Hepatocyte (in vitro differentiated cells): ENCODE results near the gene ZNF462. TPM values are rescaled to one million over a fixed set of nuclear protein-coding genes. Genes with fewer than 3 reads are reported as not detected.

ENCODE experiments used
- DNase-seq: peaks from one replicate; pipeline ENCODE4 v3.0.0-alpha.2; 2016; ENCODE audit warnings: low spot score
- H2AFZ ChIP-seq: fragments of 200-600 bp; sonication (generic); 2 replicates; pipeline ENCODE4 v1.6.0; 2016; ENCODE audit warnings: antibody characterized with exemption, mild to moderate bottlenecking
- H3K27ac ChIP-seq: fragments of 200-600 bp; sonication (generic); 2 replicates; pipeline ENCODE4 v1.5.1; 2016; ENCODE audit warnings: mild to moderate bottlenecking
- H3K27me3 ChIP-seq: fragments of 200-600 bp; sonication (generic); 2 replicates; pipeline ENCODE4 v1.6.1; 2016
- H3K36me3 ChIP-seq: fragments of 200-600 bp; sonication (generic); replicated peaks from 2 replicates; pipeline ENCODE4 v1.5.1; 2016; ENCODE audit warnings: low read depth; ENCODE audit not compliant: insufficient read depth
- H3K4me1 ChIP-seq: fragments of 200-600 bp; sonication (generic); 2 replicates; pipeline ENCODE4 v1.5.1; 2016; ENCODE audit warnings: mild to moderate bottlenecking, moderate library complexity; ENCODE audit not compliant: insufficient read depth
- H3K4me2 ChIP-seq: fragments of 200-600 bp; sonication (generic); 2 replicates; pipeline ENCODE4 v1.6.0; 2016
- H3K4me3 ChIP-seq: fragments of 200-600 bp; sonication (generic); 2 replicates; pipeline ENCODE4 v1.5.1; 2016; ENCODE audit warnings: mild to moderate bottlenecking
- H3K79me2 ChIP-seq: fragments of 200-600 bp; sonication (generic); 2 replicates; pipeline ENCODE4 v1.6.0; 2017; ENCODE audit warnings: mild to moderate bottlenecking
- H3K9me2 ChIP-seq: fragments of 200-600 bp; sonication (generic); replicated peaks from 2 replicates; pipeline ENCODE4 v1.6.0; 2017; ENCODE audit warnings: mild to moderate bottlenecking; ENCODE audit not compliant: insufficient read depth
- H3K9me3 ChIP-seq: fragments of 200-600 bp; sonication (generic); 2 replicates; pipeline ENCODE4 v1.5.1; 2016; ENCODE audit warnings: low read depth, mild to moderate bottlenecking
- H4K20me1 ChIP-seq: fragments of 200-600 bp; sonication (generic); 2 replicates; pipeline ENCODE4 v1.6.0; 2016; ENCODE audit warnings: mild to moderate bottlenecking; ENCODE audit not compliant: insufficient read depth, poor library complexity, severe bottlenecking
- EZH2 ChIP-seq: fragments of 200-600 bp; sonication (generic); IDR thresholded peaks from 2 replicates; pipeline ENCODE4 v1.6.1; 2016; ENCODE audit warnings: antibody characterized with exemption, mild to moderate bottlenecking, borderline replicate concordance
- EZH2phosphoT487 ChIP-seq: fragments of 200-600 bp; sonication (generic); IDR thresholded peaks from one replicate; pipeline ENCODE4 v1.6.1; 2018; ENCODE audit warnings: antibody characterized with exemption, mild to moderate bottlenecking, low read depth, moderate library complexity; ENCODE audit not compliant: unreplicated experiment, severe bottlenecking
- WGBS: methylation state at CpG from one replicate; pipeline ENCODE4 v1.1.6; 2016; ENCODE audit warnings: low lambda C conversion rate; ENCODE audit errors: missing lambda C conversion rate; 5-methylcytosine and 5-hydroxymethylcytosine counted together
- polyA plus RNA-seq: library from polyadenylated mRNA; unstranded; fragments of >200 nt; fragmentation: Nextera tagmentation; extraction: Ambion mirVana; gene quantifications from 2 replicates; pipeline ENCODE4 v1.2.1, GENCODE V29; 2016
- total RNA-seq: library from RNA; depleted of rRNA; stranded (reverse); fragments of >200 nt; gene quantifications from 2 replicates; pipeline ENCODE4 v1.2.3, GENCODE V29; 2014
- TF ChIP-seq, protein P1 (sequence below): fragments of 200-600 bp; sonication (generic); IDR thresholded peaks from 2 replicates; pipeline ENCODE4 v1.5.1; 2016; ENCODE audit warnings: antibody characterized with exemption, mild to moderate bottlenecking; ENCODE audit not compliant: poor library complexity

Gene ZNF462
- total and polyA plus RNA-seq, 2 experiments from 2014 or later, result 7.8 to 27.5 TPM

DNA sequence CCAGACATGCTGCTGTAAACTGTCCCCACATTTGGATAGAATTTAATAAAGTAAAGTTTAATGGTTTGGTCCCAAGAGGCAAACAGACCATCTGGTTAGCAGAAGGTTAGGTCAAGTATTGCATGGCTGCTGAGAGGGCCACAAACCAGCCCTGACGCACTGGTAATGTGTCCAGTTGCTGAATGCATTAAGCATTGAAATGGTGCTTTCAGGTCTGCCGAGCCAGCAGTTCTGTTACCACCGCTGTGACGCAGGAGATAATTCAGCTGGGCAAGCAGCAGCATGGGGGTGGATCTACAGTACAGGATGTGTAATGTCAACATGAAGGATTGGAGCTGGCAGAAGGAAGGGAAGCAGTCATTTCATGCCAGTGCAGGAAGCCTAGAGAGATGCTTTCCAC is 16.0 kb downstream of the ZNF462 start:
- peaks cover 39% of the 10 kb centered on the region for H4K20me1 ChIP-seq
- H3K79me2 ChIP-seq, result peaks cover 96% of the 10 kb centered on the region
- 36% methylated on average over 4 of the region's 4 CpGs for WGBS

DNA sequence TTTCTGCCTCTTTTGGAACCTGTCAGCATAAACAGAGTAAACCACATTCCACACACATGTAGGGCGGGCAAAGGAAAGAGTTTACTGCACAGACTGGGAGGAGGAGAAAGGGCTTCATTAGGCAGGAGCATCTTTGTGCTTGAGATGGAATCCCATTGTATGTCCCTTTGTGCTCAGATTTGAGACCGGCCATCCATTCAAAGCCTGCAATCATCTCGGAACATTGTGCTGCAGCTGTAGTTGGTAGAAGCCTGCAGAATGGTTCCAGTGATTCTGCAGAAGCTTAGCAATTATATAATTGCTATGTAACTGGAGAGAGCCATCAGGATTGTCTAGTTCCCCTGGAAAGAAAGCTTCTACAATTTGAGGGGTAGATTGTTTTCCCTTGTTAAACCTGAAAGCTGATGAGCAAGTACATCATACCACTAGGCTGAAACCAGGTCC is 16.5 kb downstream of the ZNF462 start:
- peak overlapping the region; percentile 12 for H3K4me2 ChIP-seq
- H3K79me2 ChIP-seq, result peaks cover 96% of the 10 kb centered on the region
- TF ChIP-seq EZH2 (no peak), EZH2phosphoT487 (no peak)
- TF ChIP-seq, protein P1, sequence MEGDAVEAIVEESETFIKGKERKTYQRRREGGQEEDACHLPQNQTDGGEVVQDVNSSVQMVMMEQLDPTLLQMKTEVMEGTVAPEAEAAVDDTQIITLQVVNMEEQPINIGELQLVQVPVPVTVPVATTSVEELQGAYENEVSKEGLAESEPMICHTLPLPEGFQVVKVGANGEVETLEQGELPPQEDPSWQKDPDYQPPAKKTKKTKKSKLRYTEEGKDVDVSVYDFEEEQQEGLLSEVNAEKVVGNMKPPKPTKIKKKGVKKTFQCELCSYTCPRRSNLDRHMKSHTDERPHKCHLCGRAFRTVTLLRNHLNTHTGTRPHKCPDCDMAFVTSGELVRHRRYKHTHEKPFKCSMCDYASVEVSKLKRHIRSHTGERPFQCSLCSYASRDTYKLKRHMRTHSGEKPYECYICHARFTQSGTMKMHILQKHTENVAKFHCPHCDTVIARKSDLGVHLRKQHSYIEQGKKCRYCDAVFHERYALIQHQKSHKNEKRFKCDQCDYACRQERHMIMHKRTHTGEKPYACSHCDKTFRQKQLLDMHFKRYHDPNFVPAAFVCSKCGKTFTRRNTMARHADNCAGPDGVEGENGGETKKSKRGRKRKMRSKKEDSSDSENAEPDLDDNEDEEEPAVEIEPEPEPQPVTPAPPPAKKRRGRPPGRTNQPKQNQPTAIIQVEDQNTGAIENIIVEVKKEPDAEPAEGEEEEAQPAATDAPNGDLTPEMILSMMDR, result no peak

More for the DNA sequence above, 16.0 kb downstream of the ZNF462 start:
- TF ChIP-seq, protein P1, result no peak
- TF ChIP-seq EZH2phosphoT487, result no peak
- TF ChIP-seq EZH2, result no peak
- Histone ChIP-seq H3K4me3 (no peak overlapping the region), H3K9me2 (no peaks in the 10 kb centered on the region), H3K9me3 (no peaks in the 10 kb centered on the region), H3K27me3 (no peaks in the 10 kb centered on the region), H2AFZ (no peak overlapping the region), H3K27ac (peak overlapping the region; percentile 68), H3K4me2 (peak overlapping the region; percentile 2), H3K4me1 (peaks cover 39% of the 10 kb centered on the region), H3K36me3 (no peaks in the 10 kb centered on the region)
- DNase-seq, result peak; percentile 78

DNA sequence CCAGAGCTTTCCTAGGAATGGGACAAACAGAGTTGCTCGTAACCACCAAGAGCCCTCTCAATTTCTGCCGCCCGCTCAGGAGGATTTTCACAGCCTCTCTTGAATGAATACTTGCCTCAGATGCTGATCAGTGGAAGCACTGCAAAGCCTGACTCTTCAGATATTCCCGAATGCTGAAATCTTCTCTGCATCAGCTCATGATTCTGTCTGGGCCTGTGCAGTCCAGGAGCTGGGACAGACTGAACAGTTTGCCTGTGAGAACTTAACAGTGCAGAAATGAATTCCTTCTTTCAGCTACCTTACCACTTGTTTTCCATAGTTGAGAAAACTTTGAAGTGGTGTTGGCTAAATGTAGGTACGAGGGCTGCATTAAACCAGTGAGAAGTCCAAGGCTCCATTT is 17.1 kb downstream of the ZNF462 start:
- H3K4me2 ChIP-seq, result no peak overlapping the region
- peaks cover 96% of the 10 kb centered on the region for H3K79me2 ChIP-seq
- no peak overlapping the region for H3K4me3 ChIP-seq
- no peak for DNase-seq
- 86% methylated on average over 5 of the region's 5 CpGs for WGBS
- no peak overlapping the region for H2AFZ ChIP-seq
- no peaks in the 10 kb centered on the region for H3K9me2 ChIP-seq
- peaks cover 43% of the 10 kb centered on the region for H4K20me1 ChIP-seq
- TF ChIP-seq, protein P1, result no peak
- no peak for TF ChIP-seq EZH2phosphoT487
- no peak for TF ChIP-seq EZH2
- H3K4me1 ChIP-seq, result peaks cover 41% of the 10 kb centered on the region
- H3K27ac ChIP-seq, result peak overlapping the region; percentile 27
- H3K27me3 ChIP-seq, result no peaks in the 10 kb centered on the region
- H3K9me3 ChIP-seq, result no peaks in the 10 kb centered on the region
- no peaks in the 10 kb centered on the region for H3K36me3 ChIP-seq

More for the DNA sequence above, 16.5 kb downstream of the ZNF462 start:
- Histone ChIP-seq H3K9me3 (no peaks in the 10 kb centered on the region), H2AFZ (no peak overlapping the region), H3K4me3 (no peak overlapping the region), H3K36me3 (no peaks in the 10 kb centered on the region), H3K27ac (peak overlapping the region; percentile 27), H3K27me3 (no peaks in the 10 kb centered on the region), H4K20me1 (peaks cover 42% of the 10 kb centered on the region), H3K9me2 (no peaks in the 10 kb centered on the region), H3K4me1 (peaks cover 41% of the 10 kb centered on the region)
- no peak for DNase-seq
- 83% methylated on average over 3 of the region's 3 CpGs for WGBS
